ENCODE measurements around the gene TLE7.

TLE7 gene

GRCh38 chr16:71442051-71442440, at the start of gene TLE7:
Gene TLE7, minus strand, starts transcription at chr16:71442054. Its CDS starts 8,730 bp downstream, at chr16:71433324.
- DNase-seq (ENCODE audit: low read depth) = no peak

DNA sequence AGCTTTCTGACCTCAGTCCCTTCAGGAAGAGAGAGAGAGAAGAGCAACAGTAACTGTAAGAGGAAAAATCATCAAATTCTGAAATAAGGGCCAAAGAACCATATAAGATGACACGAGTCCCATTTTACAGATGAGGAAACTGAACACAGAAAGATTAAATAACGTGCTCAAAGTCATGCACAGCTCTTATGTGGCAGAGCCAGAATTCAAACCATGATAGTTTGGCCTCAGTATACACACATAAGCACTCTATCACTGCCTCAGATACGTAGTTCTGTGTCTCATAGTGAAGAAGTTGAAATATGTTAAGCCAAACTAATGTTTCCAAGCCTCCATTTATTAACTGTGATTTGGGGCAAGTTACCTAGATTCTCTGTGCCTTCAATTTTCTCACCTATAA, 49.2 kb upstream of the TLE7 start:
- no peak for DNase-seq (ENCODE audit: low read depth)

GRCh38 chr16:71490361-71490760, 48.5 kb upstream of the TLE7 start:
- DNase-seq (ENCODE audit: low read depth) = no peak

DNA sequence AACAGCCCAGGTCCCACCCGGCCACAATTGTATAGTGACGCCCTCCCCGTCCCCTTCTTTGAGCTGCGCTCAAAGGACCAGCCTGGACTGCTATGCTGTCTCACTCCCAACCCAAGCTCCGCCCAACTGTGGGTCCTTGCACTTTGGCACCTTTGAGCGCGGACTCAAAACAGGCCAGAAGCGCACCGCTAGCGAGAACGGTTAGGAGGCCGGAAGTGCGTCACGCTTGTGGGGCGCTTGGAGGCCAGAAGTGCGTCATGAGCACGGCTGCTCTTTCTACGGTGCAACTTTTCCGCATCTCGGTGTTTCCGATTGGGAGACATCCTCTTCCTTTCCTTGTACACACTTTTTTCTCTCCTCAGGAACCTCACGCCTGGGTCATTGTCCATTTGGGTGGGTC, 47.3 kb upstream of the TLE7 start, which contains the start of gene ZNF19:
TSS of gene ZNF19 (minus strand) at position 203 of the 400 bp plus-strand sequence. CDS start 7,210 bp downstream, outside the sequence.
- no peak for DNase-seq (ENCODE audit: low read depth)

DNA sequence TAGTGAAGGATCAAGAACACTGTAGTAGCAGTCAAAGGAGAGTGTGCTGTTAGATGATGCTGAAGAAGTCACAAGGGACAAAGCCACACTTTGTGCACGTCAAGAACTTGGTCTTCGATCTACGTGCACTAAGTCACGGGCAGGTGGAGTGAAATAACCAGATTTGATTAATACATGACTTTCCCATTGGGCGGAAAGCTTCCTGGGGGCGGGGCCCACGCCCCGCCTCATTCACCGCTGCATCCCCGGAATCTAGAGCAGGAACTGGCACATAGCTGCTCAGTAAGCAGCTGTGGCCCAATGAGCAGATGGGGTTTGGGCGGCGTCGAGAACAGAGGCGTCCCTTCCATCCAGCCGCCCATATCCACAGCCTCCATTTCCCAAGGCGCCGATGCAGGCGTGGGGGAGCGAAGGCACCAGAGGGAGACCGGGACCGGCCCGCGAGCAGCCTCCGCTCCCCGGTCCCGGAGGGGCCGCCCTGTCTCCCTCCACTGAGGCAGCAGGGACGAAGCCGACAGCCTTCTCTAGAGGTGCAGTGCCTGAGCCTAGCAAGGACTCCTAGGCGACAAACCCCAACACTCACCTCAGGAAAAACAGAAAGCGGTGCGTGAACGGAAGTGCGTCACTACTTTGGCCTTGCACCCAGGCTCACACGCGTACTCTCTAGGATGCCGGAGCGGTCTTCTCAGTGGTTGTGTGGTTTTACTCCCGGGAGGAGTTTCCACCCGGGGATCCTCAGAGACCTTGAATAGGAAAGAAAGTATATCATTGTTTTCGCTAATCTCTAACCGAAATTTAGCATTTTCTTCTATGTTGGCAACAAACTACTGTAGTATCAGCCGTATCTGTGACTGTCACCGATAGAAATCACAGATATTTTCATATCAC, 42.4 kb upstream of the TLE7 start:
- DNase-seq (ENCODE audit: low read depth) = peak; percentile 89

GRCh38 chr16:71482569-71482968, 40.7 kb upstream of the TLE7 start:
- DNase-seq (ENCODE audit: low read depth) = no peak

GRCh38 chr16:71480956-71481355, 39.1 kb upstream of the TLE7 start:
- no peak for DNase-seq (ENCODE audit: low read depth)

- no peak for DNase-seq (ENCODE audit: low read depth)
These were observed 37.6 kb upstream of the TLE7 start for GRCh38 chr16:71479420-71479819.

- no peak for DNase-seq (ENCODE audit: low read depth)
These were observed 34.7 kb upstream of the TLE7 start for GRCh38 chr16:71476457-71477124.

- peak; percentile 94 for DNase-seq (ENCODE audit: low read depth)
These were observed 33.0 kb upstream of the TLE7 start for GRCh38 chr16:71474864-71475263.

GRCh38 chr16:71473891-71474290, 32.0 kb upstream of the TLE7 start:
- peak; percentile 69 for DNase-seq (ENCODE audit: low read depth)

- DNase-seq (ENCODE audit: low read depth) = no peak
These were observed 31.1 kb upstream of the TLE7 start for GRCh38 chr16:71472931-71473330.

DNA sequence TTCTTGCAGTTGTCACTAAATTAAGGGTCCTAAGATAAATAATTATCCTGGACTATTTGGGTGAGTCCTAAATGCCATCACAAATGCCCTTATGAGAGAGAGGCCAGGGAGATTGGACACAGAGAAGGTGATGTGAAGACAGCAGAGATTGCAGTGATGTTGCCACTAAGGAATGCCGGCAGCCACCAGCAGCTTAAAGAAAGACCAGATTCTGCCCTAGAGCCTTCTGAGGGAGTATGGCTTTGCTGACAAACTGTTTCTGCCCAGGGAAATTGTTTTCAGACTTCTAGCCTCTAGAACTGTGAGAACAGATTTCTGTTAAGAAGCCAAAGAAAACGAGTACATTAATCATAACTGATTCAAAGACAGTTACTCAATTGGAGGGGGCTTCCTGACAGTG, 30.2 kb upstream of the TLE7 start:
- DNase-seq (ENCODE audit: low read depth) = no peak

- no peak for DNase-seq (ENCODE audit: low read depth)
These were observed 26.0 kb upstream of the TLE7 start for GRCh38 chr16:71467810-71468209.

GRCh38 chr16:71464231-71464630, 22.4 kb upstream of the TLE7 start:
- DNase-seq (ENCODE audit: low read depth) = no peak

DNA sequence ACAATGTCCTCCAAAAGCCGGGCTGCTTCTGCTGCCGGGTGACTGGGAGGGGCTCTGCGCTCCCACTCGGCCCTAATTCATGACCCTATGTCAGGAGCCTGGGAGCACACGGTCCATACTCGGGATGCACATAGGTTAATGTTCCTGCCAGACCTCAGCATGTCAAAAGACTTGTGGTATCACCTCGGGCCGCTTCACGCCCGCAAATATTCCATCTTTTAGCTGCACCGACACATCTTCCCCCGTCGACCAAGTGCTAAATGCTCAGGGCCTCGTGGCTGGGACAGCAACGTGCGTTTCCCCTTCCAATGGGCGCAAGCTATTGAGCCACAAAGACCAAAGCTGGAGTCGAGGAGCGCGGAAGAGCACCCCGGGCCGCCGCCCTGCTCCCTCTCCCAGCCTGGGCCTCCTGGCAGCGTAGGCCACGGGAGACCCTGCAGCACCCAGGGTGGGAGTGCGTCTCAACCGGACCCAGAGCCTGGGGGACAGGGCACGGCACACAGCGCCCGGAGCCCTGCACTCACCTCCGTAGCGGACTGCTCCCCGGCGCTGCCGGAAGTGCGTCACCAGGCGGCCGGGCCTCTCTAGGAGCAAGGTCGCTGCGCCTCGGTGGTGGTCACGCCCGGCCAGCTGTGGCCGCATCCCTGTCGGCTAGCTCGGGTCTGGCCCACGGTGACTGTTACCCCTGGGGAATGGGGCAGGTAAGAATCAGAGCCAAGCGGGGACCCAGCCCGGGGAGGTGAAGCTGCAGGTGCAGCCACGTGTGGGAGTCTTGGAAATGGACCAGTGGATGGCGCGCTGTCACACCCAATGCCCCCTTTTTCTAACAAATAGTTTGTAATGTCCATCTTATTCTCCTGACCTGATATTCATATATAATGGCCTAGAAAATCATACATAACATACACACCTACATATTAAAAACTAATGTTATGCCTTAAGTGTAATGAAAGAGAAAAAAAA, 20.1 kb upstream of the TLE7 start, which contains the start of gene ZNF23:
TSS of gene ZNF23 (minus strand) at position 562 of the 963 bp plus-strand sequence. CDS start 5,451 bp downstream, outside the sequence.
- no peak for DNase-seq (ENCODE audit: low read depth)

DNA sequence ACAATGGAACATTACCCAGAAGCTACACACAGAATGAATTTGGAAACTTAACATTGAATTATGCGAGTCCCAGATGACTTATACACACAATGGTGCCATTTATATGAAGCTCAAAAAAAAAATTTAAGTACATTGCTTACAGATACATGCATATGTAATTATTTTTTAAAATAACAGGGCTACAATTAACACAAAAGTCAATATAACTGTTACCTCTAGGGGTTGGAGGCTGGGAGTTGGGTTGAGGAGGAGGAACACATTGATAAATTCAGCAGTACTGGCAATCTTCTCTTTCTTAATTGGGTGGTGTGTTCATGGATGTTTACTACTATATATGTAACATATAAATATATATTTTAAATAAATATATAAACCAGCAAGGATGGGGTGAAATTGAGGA, 19.1 kb upstream of the TLE7 start:
- DNase-seq (ENCODE audit: low read depth) = no peak

DNA sequence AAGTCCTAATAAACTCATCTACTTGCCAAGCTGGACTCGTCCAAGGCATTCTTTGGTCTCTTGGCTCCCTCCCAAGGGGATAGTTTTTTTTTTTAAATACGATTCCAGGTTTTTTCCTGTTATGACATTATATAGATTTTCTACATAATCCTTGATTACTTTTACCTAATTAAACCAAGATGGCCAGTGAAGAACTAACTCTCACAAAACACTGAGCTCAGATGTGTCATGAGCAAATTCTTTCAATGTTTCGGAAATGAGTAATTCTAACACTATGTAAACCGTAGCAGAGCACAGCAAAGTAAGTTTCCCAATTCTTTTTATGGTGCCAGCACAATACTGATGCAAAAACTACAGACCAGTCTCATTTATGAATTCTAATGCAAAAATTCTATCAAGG, 18.4 kb upstream of the TLE7 start:
- peak; percentile 62 for DNase-seq (ENCODE audit: low read depth)

GRCh38 chr16:71459510-71459909, 17.7 kb upstream of the TLE7 start:
- no peak for DNase-seq (ENCODE audit: low read depth)

- DNase-seq (ENCODE audit: low read depth) = no peak
These were observed 14.9 kb upstream of the TLE7 start for GRCh38 chr16:71456801-71457200.

GRCh38 chr16:71453036-71453435, 11.2 kb upstream of the TLE7 start:
- no peak for DNase-seq (ENCODE audit: low read depth)

GRCh38 chr16:71449020-71449419, 7.2 kb upstream of the TLE7 start:
- no peak for DNase-seq (ENCODE audit: low read depth)
